HTR-8/SVneo (cell line): Measurements from ENCODE around the gene POLR2B.

Experiments
- DNase-seq: peaks from one replicate; pipeline ENCODE4 v3.0.0; 2011; ENCODE audit warnings: low spot score, mixed read lengths; ENCODE audit not compliant: insufficient read length
- FAIRE-seq: peaks from 2 replicates; lab custom pipeline; 2011; peaks lifted over from hg19 to GRCh38; lab: Jason Lieb, UNC

The POLR2B gene

GRCh38 chr4:57077550-57078343 lies 99.1 kb downstream of the POLR2B start:
- FAIRE-seq (peak; percentile 79), DNase-seq (no peak)

GRCh38 chr4:57078685-57079521 lies 100.2 kb downstream of the POLR2B start:
- DNase-seq (no peak), FAIRE-seq (no peak)
